ENCODE results near the gene PPIL4.
"Not testable (repeated sequence)": the region's sequence is repeated elsewhere in the genome, so short reads cannot be mapped to it uniquely, and the experiment has no call there.

PPIL4 gene

GRCh38 chr6:149483334-149483725 lies 62.5 kb downstream of the PPIL4 start:
- DNase-seq (ENCODE audit: low read depth) = no peak

GRCh38 chr6:149482545-149483333 lies 63.1 kb downstream of the PPIL4 start:
- no peak for DNase-seq (ENCODE audit: low read depth)

GRCh38 chr6:149480502-149481280 lies 65.2 kb downstream of the PPIL4 start:
- no peak for DNase-seq (ENCODE audit: low read depth)

- DNase-seq (ENCODE audit: low read depth) = no peak
Observed at GRCh38 chr6:149478631-149479314, 67.1 kb downstream of the PPIL4 start.

GRCh38 chr6:149477544-149477943 lies 68.3 kb downstream of the PPIL4 start:
- DNase-seq (ENCODE audit: low read depth) = no peak

GRCh38 chr6:149476789-149477455 lies 68.9 kb downstream of the PPIL4 start:
- DNase-seq (ENCODE audit: low read depth) = no peak

GRCh38 chr6:149474108-149474935 lies 71.5 kb downstream of the PPIL4 start:
- DNase-seq (ENCODE audit: low read depth) = no peak

GRCh38 chr6:149473080-149474052 lies 72.5 kb downstream of the PPIL4 start:
- no peak for DNase-seq (ENCODE audit: low read depth)

GRCh38 chr6:149472241-149472640 lies 73.6 kb downstream of the PPIL4 start:
- no peak for DNase-seq (ENCODE audit: low read depth)

GRCh38 chr6:149471801-149472200 lies 74.0 kb downstream of the PPIL4 start:
- no peak for DNase-seq (ENCODE audit: low read depth)

GRCh38 chr6:149470948-149471347 lies 74.9 kb downstream of the PPIL4 start:
- no peak for DNase-seq (ENCODE audit: low read depth)

- DNase-seq (ENCODE audit: low read depth) = no peak
Observed at GRCh38 chr6:149468179-149468578, 77.7 kb downstream of the PPIL4 start.

- DNase-seq (ENCODE audit: low read depth) = no peak
Observed at GRCh38 chr6:149467265-149467664, 78.6 kb downstream of the PPIL4 start.

- DNase-seq (ENCODE audit: low read depth) = no peak
Observed at GRCh38 chr6:149464411-149464810, 81.4 kb downstream of the PPIL4 start.

GRCh38 chr6:149463781-149464180 lies 82.1 kb downstream of the PPIL4 start:
- no peak for DNase-seq (ENCODE audit: low read depth)

GRCh38 chr6:149462712-149463111 lies 83.1 kb downstream of the PPIL4 start:
- not testable (repeated sequence) for DNase-seq (ENCODE audit: low read depth)

GRCh38 chr6:149461670-149462069 lies 84.2 kb downstream of the PPIL4 start:
- no peak for DNase-seq (ENCODE audit: low read depth)

- DNase-seq (ENCODE audit: low read depth) = not testable (repeated sequence)
Observed at GRCh38 chr6:149460249-149460648, 85.6 kb downstream of the PPIL4 start.

- DNase-seq (ENCODE audit: low read depth) = no peak
Observed at GRCh38 chr6:149459761-149460160, 86.1 kb downstream of the PPIL4 start.

- no peak for DNase-seq (ENCODE audit: low read depth)
Observed at GRCh38 chr6:149458806-149459205, 87.0 kb downstream of the PPIL4 start.

Data from non-pigmented ciliary epithelial cell (primary cell).